ENCODE results near the gene LCAT.

Gene LCAT

DNA sequence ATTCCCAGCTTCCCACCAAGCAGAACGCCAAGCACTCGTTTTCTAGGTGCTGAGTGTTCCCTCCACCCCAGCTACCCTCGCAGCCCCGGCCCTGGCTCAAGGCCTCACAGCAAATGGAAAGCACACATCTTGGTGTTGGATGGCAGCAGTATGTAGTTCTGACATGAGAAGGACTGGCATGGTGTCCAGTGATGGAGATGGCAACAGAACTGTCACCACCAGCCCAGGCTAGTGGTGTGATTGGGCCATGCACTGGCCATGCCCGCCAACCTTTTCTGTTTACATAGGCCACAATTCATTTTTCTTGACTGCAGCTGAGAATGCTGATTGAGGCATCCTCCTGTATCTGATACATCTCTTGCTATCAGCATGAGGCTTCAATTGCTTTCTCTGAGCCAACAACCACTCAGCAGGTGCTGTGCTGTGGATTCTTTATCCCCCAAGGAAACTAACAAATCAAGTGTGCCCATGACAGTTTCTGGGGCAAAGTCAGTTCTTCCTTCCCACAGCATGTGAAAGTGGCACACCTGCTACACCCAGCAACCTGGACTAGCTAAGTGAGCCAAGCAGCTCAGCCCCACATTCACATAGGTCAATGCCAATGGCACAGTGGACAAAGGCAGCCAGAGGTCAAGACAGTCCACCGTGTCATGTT, 20.7 kb upstream of the LCAT start:
- DNase-seq (ENCODE audit: low spot score): no peak
- TF ChIP-seq, protein P1, sequence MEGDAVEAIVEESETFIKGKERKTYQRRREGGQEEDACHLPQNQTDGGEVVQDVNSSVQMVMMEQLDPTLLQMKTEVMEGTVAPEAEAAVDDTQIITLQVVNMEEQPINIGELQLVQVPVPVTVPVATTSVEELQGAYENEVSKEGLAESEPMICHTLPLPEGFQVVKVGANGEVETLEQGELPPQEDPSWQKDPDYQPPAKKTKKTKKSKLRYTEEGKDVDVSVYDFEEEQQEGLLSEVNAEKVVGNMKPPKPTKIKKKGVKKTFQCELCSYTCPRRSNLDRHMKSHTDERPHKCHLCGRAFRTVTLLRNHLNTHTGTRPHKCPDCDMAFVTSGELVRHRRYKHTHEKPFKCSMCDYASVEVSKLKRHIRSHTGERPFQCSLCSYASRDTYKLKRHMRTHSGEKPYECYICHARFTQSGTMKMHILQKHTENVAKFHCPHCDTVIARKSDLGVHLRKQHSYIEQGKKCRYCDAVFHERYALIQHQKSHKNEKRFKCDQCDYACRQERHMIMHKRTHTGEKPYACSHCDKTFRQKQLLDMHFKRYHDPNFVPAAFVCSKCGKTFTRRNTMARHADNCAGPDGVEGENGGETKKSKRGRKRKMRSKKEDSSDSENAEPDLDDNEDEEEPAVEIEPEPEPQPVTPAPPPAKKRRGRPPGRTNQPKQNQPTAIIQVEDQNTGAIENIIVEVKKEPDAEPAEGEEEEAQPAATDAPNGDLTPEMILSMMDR (IDR thresholded peaks at IDR 0.05; ENCODE audit: extremely low read depth, insufficient read depth, missing control alignments): no peak
- in situ Hi-C loops (cut with MboI; ENCODE audit: low pct_unique_long_range_greater_than_20kb, low sequenced_read_pairs, unreplicated experiment): no loop called here

DNA sequence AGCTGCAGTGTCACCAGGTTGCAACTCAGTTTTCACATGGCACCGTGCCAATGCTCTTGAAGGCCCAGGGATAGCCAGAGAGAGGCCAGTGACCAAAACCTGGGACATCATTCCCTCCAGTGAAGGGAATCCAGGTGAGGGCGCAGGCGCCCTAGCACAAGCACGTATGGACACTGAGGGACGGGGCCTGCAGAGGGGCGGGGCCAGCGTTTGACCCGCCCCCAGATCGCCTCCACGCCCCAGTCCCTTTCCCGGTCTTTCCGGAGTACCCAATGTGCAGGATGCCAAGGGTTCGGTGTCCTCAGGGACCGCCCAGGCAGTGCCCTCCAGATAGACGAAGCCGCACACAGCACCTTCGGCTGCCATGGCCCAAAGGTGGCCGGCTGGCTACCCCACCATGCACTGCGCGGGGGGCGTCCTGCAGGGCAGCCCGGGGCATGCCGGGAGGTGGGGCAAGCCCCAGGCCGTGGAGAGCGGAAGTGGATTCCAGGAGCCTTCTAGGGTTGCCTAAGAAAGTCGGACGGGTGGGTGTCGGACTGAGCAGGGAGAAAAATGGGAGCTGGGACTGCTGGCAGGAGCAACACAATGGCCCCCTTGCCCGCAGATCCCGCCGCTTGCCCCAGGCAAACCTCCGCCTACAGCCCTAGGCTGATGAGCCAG, 19.9 kb upstream of the LCAT start:
- in situ Hi-C loops (cut with MboI; ENCODE audit: low pct_unique_long_range_greater_than_20kb, low sequenced_read_pairs, unreplicated experiment): no loop called here
- no peak for DNase-seq (ENCODE audit: low spot score)
- TF ChIP-seq, protein P1 (IDR thresholded peaks at IDR 0.05; ENCODE audit: extremely low read depth, insufficient read depth, missing control alignments): no peak

DNA sequence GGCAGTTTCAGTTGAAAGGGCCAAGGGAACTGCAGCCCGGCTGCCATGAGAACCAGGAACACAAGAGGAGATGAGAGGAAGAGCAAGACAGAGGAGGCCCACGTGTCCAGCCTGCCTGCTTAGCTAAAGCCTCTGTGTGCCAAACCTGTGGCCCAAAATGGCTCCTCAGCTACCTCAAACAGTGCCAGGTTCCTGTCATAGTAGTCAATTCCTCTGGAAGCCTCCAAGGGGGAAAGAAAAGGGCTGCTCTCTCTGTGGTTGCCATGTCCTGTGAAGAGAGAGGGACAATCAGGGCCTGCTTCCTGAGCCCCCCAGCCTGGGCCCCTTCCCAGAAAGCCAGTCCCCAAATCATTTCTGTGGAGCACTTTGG, 19.4 kb upstream of the LCAT start:
- TF ChIP-seq, protein P1 (IDR thresholded peaks at IDR 0.05; ENCODE audit: extremely low read depth, insufficient read depth, missing control alignments): no peak
- no peak for DNase-seq (ENCODE audit: low spot score)
- in situ Hi-C loops (cut with MboI; ENCODE audit: low pct_unique_long_range_greater_than_20kb, low sequenced_read_pairs, unreplicated experiment): no loop called here

DNA sequence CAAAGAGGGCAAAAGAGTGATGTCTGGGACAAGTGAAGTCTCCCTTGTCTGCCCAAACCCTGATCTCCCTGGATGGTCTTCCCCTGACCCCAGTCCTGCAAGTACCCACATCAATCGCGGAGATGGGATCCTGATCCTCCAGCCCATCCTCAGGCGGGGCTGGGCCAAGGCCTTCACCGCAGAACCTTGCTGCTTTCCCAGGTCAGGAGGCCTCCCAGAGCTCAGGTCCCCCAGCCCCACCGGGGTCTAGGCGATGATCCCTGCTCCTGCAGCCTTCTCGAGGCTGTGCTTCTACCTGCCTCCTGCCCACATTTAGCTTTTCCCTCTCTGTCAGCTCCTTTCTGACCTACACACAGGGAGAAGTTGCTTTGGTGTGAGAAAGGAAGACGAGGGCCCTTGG, 18.2 kb upstream of the LCAT start:
- TF ChIP-seq, protein P1 (IDR thresholded peaks at IDR 0.05; ENCODE audit: extremely low read depth, insufficient read depth, missing control alignments): no peak
- DNase-seq (ENCODE audit: low spot score): no peak
- in situ Hi-C loops (cut with MboI; ENCODE audit: low pct_unique_long_range_greater_than_20kb, low sequenced_read_pairs, unreplicated experiment): no loop called here

DNA sequence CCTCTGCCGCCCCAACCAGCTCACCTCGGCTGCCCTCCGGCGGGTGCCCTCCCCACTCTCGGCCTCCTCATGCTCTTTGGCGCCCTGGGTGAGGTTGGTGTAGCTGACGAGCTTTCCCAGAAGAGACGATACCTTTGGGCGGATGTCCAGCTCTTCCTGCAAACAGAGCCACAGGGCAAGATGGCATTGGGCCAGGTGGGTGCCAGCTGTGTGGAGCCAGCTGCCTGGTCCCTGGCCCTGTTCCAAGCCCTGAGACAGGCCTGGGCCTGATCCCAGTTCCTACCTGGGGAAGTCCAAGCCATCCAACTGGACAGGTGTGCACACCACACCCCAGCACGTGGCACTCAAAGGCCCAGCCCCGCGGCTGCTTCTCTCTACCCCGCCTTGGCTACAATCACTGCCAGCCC, 17.6 kb upstream of the LCAT start:
- TF ChIP-seq, protein P1 (IDR thresholded peaks at IDR 0.05; ENCODE audit: extremely low read depth, insufficient read depth, missing control alignments): no peak
- no peak for DNase-seq (ENCODE audit: low spot score)
- in situ Hi-C loops (cut with MboI; ENCODE audit: low pct_unique_long_range_greater_than_20kb, low sequenced_read_pairs, unreplicated experiment): no loop called here

DNA sequence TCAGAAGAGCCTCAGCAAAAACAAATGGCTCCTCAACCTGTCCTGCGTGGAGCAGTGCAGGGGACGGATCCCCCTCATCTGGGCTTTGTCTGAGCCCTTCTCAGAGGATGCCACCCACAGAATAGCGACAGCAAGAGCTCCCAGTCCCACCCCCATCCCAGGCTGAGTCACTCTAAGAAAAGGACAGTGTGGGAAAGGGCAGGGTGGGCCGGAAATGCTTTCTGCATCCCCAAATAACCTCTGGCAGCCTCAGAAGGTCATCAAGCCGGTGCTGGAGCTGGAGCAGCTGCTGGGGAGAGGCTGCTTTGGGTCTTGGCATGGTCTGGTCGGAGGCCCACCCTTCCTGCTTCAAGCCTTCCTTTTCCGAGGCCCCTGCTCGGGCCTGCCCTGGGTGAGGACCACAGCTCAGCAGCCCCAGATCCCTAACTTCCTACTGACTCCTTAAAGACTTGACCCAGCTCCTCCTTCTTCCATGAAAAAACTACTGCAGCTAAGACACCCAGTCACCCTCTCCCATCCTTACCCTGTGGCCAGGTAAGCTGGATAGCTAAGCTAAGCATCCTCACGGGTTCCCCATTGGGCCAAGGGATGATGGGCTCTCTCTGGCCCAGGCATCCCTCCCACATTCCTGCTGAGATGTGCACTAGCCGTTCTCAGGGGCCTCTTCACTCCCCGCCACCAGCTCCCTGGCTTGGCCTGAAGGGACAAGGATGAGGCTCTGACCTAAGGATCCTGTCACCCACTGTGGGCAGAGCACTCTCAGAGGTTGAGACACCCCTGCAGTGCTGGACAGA, 15.8 kb upstream of the LCAT start:
- in situ Hi-C loops (cut with MboI; ENCODE audit: low pct_unique_long_range_greater_than_20kb, low sequenced_read_pairs, unreplicated experiment): no loop called here
- TF ChIP-seq, protein P1 (IDR thresholded peaks at IDR 0.05; ENCODE audit: extremely low read depth, insufficient read depth, missing control alignments): no peak
- DNase-seq (ENCODE audit: low spot score): no peak
